ENCODE measurements around the gene B4GALNT3.

The B4GALNT3 gene

GRCh38 chr12:602700-603068 is 142.9 kb downstream of the B4GALNT3 start:
- no peak for DNase-seq

GRCh38 chr12:604956-605355 is 145.2 kb downstream of the B4GALNT3 start:
- DNase-seq: no peak

DNA sequence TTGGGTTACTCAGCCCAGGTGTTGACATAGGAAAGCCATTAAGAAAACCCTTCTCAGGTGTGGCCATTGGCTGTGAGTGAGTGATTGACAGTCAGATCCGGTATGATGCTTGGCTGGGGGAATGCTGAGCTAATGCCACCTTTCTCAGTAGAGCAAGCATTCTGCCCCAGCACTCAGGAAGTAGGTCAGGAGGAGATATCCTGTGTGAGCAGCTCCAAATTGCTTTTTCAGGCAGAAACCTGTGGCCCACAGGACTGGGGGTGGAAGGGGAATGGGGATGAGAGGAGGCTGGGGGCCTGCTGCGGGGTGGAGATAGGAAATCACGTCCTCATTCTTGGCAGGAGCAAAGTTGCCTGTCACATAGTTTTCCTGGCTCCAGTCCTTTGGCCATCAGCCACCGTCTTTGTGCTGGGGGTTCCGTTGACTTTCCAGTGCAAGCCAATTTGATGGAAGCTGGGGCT is 147.8 kb downstream of the B4GALNT3 start:
- no peak for DNase-seq

- DNase-seq: no peak
These were observed 148.7 kb downstream of the B4GALNT3 start for GRCh38 chr12:608413-608812.

DNA sequence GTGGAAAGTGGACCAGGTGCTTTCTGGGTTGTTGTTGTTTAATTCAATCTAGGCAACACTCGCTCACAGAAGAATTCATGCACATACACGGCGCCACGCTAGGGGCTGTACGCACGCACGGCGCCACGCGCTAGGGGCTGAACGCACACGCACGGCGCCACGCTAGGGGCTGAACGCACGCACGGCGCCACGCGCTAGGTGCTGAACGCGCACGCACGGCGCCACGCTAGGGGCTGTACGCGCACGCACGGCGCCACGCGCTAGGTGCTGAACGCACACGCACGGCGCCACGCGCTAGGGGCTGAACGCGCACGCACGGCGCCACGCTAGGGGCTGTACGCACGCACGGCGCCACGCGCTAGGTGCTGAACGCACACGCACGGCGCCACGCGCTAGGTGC is 149.2 kb downstream of the B4GALNT3 start:
- no peak for DNase-seq

GRCh38 chr12:611721-612120 is 152.0 kb downstream of the B4GALNT3 start:
- DNase-seq: no peak

DNA sequence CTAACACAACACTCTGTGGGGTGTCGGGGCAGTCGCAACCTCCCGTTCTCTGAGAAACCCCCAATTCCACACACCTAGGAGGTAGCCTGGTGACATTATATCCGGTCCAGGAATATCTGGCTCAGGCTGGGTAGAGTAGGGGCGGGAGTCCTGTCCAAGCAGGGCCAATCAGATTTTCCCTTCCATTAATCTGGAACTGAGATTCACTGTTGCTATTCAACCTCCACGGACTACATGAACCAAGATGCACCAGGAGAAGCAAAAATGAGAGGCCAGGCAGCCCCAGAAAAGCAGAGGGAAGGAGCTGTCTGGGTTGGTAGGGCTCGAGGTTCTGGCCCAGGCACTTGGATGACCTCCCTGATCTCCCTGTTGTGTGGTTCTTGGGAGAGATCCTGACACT is 152.6 kb downstream of the B4GALNT3 start:
- no peak for DNase-seq

GRCh38 chr12:612886-613285 is 153.1 kb downstream of the B4GALNT3 start:
- no peak for DNase-seq
